Eye (tissue), 1 donor: Measurements from ENCODE around the gene PRXL2C.
"Not testable (repeated sequence)": the region's sequence is repeated elsewhere in the genome, so short reads cannot be mapped to it uniquely, and the experiment has no call there.

ENCODE experiments used
- DNase-seq: peaks from one replicate; pipeline ENCODE4 v3.0.0-alpha.2; 2015

The PRXL2C gene

DNA sequence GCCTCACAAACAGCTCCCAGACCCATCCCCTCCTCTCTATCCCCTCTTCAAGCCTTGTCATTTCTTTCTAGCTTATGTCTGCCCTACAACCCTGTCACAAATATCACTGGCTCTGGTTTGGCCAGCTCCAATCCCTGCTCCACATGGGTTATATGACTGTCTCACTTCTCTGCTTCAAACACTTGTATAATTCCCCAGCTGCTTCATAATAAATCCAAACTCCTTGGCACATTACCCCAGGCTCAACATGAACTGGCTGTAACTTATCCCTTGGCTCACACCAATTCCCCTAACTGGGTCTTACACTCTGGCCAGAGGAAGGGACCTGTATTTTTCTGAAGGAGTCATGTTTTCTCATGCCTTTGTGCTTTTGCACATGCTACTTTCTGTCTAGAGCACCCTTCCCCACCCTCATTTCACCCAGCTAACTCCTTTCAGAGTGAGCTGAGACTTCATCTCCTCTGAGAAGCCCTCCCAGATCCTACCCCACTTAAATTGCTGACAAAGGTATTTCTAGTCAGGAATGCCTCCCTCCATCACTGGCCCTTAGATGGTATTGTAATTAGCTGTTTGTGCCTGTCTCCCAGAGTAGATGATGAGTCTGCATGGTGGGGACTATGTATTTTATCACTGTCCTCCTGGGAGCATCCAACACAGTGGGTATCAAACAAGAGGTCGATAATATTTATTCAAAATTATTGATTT, 5.3 kb downstream of the PRXL2C start:
- no peak for DNase-seq

DNA sequence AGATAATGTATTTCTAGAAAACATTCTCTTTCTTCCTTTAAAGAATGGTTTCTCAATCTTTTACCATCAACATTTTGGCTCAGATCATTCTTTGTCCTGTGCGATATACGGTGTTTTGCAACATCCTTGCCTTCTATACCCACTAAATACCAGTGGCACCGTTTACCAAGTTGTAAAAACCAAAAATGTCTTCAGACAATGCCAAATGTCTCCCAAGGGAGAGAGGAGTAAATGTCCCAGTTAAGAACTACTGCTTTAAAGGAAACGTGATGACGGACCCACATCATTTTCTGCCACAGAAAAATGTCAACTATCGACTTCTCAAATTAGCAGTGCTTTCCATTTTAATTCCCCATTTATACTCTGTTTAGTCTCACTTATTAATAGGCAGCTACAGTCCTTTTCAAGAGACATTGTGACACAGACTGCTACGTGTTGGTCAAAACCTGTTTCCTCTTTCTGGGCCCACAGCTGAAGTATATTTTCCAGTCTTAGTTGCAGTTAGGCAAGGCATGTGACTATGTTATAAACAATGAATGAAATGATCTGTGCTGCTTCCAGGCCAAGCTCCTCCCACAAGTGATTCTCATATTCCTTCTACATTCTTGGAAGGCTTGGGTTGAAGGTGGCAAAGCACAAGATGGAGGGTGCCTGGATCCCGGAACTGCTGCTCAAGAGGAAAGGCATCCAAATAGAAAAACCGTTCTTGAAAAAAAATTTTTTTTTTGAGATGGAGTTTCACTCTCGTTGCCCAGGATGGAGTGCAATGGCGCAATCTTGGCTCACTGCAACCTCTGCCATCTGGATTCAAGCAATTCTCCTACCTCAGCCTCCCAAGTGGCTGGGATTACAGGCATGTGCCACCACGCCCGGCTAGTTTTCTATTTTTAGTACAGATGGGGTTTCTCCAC, 8.8 kb downstream of the PRXL2C start:
- DNase-seq: no peak

DNA sequence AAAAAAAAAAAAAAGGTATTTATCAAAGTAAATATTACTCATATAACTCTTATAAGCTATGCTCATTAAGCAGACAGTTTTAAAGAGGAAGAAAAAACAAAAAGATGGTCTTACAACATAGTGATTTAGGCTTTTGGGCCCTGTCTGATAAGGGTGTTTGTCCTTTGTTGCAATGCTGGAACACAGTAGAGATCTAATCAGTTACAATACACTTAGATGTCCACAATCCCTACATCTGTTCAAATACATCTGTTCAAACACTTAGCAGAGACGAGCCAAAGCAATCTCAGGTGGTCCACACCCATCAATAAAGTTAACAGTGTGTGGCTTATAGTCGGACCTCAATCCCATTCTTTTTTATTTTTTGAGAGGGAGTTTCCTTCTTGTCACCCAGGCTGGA, 11.0 kb downstream of the PRXL2C start:
- no peak for DNase-seq

DNA sequence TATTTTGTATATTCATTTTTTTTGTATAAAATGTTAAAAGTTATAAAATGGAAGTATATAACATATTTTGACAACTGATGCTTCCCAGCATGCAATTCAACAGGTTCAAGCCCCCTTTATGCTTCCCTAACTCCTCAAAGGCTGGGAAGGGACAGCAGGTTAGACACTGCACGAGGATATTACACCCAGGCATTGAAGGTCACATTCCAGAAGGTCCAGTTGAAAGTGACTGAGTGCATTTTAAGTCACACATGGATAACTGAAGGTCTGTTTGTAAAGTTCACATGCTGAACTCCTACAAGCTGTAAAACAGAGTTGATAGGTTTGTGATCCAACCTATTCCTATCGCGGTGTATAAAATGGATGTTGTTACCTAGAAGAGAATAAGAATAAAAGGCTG, 13.6 kb downstream of the PRXL2C start:
- no peak for DNase-seq

DNA sequence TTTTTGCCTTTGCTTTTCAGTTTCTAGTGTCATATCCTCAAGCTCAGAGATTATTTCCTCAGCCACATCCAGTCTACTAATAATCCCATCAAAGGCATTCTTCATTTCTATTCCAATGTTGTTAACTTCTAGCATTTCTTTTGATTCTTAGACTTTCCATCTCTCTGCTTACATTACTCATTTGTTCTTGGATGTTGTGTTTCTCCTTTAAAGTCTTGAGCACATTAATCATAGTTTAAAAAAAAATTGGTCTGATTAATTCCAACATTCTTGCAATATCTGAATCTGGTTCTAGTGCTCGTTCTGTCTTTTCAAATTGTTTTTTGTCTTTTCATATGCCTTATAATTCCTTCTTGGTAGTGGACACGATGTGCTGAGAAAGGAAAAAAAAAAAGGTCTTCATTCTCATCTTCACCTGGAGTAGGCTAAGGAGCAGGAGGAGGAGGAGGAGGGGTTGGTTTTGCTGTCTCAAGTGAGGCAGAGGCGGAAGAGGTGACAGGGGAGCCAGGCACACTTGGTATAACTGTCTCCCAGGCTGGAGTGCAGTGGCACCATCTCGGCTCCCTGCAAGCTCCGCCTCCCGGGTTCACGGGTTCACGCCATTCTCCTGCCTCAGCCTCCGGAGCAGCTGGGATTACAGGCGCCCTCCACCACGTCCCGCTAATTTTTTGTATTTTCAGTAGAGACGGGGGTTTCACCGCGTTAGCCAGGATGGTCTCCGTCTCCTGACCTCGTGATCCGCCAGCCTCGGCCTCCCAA, 16.3 kb downstream of the PRXL2C start:
- no peak for DNase-seq

DNA sequence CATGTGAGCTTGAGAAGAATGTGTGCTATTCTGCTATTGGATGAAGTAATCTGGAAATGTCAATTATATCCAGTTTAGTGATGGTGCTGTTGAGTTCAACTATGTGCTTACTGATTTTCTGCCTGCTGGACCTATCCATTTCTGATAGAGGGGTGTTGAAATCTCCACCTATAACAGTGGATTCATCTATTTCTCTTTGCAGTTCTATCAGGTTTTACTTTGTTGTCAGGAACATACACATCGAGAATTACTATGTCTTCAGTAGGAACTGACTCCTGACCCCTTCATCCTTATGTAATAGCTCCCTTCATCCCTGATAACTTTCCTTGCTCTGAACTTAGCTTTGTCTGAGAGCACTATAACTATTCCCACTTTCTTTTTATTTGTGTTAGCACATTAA, 18.7 kb downstream of the PRXL2C start:
- DNase-seq: no peak

DNA sequence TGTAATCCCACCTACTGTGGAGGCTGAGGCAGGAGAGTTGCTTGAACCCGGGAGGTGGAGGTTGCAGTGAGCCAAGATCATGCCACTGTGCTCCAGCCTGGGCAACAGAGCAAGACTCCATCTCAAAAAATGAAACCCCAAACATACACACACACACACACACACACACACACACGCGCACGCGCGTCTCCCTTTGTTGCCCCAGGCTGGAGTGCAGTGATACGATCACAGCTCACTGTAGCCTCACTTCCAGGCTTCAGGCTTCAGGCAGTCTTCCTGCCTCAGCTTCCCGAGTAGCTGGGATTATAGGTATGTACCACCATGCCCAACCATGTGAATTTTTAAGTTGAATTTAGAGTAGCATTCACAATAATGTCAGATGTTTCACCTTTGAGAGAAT, 21.5 kb downstream of the PRXL2C start:
- DNase-seq: not testable (repeated sequence)

DNA sequence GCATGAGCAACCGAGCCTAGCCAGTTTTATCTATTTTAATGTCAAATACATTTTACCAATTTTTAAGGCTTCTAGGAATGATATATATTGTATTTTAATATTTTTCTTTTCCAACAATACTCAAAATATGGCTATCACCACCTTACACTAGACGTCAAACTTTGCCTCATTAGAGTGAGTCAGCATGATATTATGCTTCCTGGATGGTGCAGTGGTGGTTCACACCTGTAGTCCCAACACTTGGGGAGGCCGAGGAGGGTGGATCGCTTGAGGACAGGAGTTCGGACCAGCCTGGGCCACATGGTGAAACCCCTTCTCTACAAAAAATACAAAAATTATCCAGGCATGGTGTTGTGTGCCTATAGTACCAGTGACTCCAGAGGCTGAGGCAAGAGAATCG, 28.2 kb downstream of the PRXL2C start:
- DNase-seq: no peak

DNA sequence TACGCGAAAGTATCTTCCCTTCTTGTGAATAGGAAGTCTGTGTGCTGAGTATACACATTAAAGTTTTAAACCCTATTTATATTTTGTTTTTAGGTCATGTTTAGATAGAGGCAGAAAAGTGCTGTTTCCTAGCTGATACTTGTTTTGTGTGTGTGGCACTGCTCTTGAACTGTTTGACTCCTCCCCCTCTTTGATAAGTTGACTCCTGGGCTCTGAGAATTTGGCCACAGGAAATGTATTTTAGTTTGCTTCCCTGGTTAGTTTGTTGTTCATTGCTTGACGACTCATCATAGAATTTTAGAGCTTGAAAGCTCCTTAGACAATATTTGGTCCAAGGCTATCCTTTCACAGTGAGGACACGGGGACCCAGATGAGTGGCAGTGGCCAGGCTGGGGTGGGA, 33.5 kb downstream of the PRXL2C start:
- no peak for DNase-seq

DNA sequence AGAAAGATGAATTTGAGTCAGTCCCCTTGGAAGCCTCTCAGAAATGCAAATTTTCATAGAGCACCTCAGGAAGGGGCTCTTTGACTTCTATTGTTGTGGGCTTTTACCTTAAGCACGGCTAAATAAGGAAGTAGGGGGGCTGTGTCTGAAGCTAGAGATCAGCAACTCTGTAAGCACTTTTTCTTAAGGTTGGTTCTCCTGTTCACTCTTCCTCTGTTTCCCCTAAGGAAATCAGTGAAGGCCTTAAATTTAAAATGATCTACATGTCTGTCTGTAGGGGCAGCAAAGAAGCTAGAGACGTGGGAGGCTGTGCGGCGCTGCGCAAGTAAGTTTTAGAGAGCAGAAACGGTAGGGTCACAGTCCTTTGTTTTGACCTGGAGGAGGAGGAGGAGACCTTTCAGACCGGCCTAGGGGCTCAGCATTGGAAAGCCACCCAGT, 34.3 kb downstream of the PRXL2C start:
- peak; percentile 31 for DNase-seq

DNA sequence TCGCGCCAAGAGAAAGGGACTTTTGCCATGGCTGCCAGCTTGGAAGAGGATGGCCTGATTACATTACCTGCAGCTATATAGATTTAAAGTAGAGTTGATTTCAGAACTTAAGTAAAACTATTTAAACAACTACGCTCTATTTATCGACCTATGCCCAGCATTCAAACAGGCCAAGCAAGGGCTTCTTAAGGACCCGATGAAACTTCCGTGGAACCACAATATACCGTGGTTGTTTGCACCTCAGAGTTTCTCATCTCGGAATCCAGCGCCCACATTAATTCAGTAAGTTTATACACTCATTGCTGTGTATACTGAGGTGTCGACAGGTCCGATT, 35.0 kb downstream of the PRXL2C start:
- no peak for DNase-seq

DNA sequence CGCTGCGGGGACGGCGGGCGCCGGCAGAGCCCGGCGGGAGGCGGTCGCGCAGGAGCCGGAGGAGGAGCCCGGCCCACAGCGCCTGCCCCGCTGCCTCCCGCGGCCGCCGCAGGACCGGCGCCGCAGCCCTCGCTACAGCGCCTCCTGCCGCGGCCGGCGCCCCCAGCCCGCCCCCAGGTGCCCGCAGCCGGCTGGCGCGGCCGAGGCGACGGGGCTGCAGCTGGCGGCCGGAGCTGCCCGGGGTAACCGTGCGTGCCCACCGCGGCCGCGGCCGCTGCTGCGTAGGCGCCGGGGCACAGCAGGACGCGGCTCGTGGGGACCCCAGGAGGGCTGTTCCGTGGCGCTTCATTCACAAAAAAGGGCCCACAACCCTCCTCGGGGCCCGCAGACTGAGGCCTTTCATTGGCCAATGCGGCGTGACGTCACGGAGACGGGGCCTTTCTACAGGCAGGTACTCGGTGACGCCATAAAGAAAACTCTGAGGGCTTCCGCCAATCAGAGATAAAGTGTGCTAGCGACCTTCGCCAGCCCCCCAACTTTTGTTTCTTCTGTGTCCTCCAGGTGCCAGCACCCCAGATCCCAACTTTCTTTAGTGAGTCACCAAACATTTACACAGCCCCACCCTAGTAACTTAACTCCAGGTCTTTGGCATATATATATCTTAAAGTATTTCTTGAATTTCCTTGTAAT, 35.5 kb downstream of the PRXL2C start, which contains the start of gene CDC14B:
CDC14B (minus strand) TSS at position 353 of the 690 bp plus-strand sequence. CDS start 465 bp downstream, outside the sequence.
- peak; percentile 96 for DNase-seq

DNA sequence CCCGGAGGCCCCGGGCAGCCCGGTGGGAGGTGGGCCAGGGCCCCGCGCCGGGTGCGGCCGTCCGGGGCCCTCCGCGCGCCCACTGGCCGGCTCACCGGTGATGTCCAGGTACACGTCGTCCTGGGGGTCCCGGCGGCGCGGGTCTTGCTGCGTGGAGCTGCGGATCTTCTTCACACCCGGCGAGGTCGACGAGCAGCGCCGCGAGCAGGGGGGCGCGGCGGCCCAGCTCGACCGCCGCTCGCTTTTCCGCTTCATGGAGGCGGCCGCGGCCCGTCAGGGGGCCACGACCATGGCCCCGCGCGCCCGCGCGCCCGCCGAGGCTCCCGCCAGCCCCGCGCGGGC, 36.0 kb downstream of the PRXL2C start:
- peak; percentile 61 for DNase-seq

DNA sequence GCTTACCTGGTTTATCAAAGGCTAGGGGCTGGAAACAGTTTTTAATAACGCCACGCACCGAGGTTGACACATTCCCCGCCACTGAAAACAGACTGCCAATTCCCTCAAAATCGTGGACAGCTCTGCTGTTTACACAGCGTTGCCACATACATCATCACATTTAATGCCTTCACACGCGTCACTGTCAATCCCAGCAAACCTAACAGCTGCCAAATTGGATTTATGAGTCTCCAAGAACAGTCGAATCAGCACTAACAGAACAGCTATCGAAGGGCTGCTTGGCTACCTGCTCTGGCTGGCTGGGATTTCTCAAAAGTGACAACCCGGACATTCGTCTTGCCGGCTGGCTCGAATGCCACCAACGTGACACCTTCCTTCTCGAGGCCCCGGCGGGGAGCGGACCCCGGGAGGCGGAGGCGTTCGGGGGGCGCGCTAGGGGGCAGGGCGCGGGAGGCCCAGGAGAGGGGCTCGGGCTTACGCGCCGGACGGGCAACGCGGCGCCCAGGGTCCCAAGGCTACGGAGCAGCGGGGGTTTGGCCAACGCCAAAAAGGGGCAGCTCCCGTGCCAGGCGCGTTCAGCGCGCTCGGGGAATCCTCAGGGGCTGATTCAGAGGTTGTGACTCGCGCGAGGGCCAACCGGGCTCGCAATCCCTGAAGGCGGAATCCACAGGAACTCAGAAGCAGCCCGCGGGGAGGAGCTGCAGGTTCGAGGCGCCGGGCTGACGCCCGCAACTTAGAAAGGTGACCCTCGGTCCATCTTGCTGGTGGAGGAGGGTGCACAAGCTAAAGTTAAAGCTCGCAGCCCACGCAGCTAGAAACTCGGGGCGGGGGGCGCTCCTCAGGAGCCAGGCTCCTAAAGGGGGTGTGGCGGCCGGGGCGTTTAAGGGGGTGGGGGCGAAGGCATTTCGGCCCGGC, 36.7 kb downstream of the PRXL2C start:
- peak; percentile 83 for DNase-seq

DNA sequence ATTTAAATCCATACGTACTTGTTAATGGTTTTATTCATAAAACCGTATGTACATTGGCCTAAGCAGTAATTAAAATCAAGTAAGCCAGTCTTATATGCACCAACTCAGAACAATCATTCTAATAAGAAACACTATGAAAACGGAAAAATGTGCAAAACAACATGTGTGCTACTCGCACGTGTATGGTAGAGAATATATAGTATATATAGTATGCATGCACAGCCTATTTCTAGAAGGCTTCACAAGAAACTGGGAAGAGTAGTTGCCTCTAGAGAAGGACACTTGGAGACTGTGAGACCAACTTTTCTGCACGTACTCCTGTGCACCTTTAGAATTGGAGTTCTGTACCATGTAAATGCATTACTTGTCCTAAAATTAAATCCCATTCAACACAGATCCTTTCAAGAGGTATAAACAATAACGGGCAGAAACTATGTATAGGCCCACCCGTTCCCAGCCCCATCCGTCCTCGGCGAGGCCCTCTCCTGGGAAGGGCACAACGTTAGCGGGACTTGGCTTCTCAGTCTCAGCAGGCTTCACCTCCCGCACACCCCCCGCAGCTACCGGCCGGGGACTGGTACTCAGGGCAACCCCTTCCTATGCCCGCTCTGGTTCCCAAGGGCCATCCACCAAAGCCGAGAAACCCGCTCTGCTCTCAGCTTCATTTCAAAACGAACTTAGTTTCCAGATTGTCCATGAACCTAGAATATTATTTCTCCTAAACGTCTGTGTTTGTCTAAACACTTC, 37.5 kb downstream of the PRXL2C start:
- DNase-seq: peak; percentile 12

DNA sequence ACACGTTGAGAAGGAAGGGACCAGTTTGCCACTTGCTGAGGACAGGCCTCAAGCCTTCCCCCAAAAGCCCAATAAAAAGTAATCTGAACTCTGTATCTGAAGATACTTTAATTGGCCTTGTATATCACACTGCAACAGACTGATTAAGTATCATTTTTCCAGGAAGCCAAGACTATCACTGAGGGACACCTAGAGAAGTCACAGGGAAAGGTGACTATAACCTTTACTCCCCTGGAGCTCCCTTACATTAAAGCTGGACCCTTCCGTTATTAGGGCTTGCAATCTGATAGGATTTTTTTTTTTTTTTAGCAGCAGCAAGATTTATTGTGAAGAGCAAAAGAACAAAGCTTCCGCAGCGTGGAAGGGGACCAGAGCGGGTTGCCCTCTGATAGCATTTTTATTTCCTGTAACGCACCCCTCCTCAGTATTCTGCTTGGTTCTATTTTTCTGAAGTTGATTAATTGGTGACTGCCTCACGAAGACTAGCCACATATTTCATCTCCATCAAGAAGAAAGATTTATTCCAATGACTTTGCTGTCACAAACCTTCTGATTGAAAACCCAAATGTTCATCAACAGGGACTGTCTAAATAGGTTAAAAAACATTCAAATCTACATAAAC, 38.2 kb downstream of the PRXL2C start:
- DNase-seq: no peak

DNA sequence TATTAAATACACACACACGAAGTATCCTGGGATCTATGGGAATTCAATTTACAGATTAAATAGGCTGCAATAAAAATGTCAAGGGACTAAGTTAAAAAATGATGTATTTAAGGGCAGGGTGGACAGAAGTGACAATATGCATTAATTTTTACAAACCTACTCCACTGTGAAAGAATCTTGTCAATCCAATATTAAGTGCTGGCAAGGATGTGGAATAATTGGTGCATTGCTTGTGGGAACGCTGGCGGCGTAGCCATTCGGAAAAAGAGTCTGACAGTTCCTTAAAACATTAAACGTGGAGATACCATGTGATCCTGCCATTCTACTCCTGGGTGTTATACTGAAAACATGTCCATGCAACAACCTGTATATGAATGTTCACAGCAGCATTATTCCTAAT, 39.7 kb downstream of the PRXL2C start:
- peak; percentile 83 for DNase-seq

DNA sequence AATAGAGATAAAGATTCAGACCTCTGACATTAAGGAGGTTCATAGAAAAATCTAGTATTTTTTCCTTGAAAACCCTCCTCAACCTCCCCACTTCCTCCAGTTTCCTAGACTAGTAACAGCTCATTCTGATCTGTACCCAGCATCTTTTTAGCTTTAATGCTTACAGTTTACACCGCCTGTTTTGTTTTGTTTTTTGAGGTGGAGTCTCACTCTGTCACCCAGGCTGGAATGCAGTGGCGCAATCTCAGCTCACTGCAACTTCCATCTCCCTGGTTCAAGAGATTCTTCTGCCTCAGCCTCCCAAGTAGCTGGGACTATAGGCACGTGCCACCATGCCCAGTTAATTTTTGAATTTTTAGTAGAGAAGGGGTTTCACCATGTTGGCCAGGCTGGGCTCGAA, 40.5 kb downstream of the PRXL2C start:
- DNase-seq: not testable (repeated sequence)

DNA sequence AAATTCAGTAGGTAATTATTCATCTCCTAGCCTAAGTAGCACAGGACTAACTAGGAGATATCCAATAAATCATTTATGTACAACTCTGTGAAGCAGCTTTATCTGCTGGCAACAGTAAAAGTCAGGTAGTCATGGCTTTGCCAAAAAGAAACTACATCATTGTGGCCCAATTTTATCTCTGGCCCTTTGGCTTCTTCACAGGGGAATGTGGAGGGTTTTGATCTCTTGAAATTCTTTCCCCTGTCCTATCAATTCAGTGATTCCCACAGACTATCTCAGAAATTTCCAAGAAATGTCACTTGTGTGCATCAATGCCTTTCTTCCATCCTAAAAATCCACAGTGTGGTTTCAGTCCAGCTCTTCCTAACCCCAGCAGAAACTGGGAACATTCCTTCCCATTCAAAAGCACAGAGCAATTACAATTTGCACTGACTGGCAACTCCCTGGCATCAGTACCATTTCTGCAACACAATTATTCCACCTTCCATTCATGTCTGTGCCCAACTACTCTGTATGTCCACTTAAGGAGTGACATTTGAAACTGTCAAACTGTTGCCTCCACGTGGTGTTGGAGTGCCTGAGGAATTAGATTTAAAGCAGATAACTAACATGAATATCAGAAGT, 42.0 kb downstream of the PRXL2C start:
- DNase-seq: no peak
